Fibroblast of skin of left quadriceps (primary cell): ENCODE data around the gene NELL1.
A peak's percentile ranks its signal among the peaks of the same experiment; 100 is the strongest.

Source experiments
- DNase-seq, 2 experiments: peaks; one replicate each; pipeline ENCODE4 v3.0.0-alpha.2; 2013; ENCODE audit warnings: low read depth in 2 of 2

Gene NELL1

DNA sequence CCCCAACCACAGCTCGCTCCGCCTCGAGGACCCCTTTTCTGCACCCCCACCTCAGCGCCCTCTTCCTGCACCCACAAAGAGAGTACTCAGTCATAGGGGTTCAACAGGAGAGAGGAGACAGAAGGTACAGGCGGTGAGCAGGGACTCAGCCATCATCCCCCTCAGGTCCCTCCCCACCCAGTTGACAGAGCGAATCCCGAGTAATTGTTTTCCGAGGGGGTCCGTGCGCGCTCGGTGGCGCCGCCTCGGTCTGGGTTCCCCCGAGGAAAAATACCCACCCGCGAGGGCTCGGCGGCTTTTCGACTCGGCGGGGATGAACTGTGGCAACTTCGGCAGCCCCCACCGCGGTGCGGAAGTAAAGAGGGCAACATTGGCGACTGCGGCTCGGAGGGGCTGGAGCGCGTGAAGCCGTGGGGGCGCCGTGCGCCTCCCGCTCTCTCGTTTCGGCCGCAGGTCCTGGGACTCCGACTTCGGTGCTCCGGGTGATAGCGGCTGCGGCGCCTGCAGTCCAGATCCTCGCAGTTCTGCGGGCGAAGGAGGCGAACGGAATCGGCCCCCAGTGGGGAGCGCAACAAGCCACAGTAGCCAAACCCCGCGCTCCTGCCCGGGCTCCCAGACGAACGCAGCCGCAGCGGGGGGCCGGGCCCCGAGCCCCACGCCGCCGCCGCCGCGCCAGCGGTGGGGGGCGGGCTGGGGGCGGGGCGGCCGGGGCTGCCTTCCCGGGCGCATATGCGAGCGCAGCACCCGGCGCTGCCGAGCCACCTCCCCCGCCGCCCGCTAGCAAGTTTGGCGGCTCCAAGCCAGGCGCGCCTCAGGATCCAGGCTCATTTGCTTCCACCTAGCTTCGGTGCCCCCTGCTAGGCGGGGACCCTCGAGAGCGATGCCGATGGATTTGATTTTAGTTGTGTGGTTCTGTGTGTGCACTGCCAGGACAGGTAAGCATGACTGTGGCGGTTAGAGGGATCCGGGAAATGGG, at the start of gene NELL1:
Gene NELL1 (plus strand): TSS at position 743 of the 976 bp plus-strand sequence.
- no peak for DNase-seq

GRCh38 chr11:20620988-20621387, 48.4 kb upstream of the NELL1 start:
- DNase-seq = no peak

- no peak for DNase-seq
These were observed 47.7 kb upstream of the NELL1 start for GRCh38 chr11:20621679-20622078.

- no peak for DNase-seq
These were observed 46.1 kb upstream of the NELL1 start for GRCh38 chr11:20623252-20623651.

GRCh38 chr11:20626279-20626678, 43.1 kb upstream of the NELL1 start:
- DNase-seq = no peak

GRCh38 chr11:20627026-20627425, 42.4 kb upstream of the NELL1 start:
- DNase-seq = no peak

- DNase-seq = no peak
These were observed 41.7 kb upstream of the NELL1 start for GRCh38 chr11:20627701-20628100.

DNA sequence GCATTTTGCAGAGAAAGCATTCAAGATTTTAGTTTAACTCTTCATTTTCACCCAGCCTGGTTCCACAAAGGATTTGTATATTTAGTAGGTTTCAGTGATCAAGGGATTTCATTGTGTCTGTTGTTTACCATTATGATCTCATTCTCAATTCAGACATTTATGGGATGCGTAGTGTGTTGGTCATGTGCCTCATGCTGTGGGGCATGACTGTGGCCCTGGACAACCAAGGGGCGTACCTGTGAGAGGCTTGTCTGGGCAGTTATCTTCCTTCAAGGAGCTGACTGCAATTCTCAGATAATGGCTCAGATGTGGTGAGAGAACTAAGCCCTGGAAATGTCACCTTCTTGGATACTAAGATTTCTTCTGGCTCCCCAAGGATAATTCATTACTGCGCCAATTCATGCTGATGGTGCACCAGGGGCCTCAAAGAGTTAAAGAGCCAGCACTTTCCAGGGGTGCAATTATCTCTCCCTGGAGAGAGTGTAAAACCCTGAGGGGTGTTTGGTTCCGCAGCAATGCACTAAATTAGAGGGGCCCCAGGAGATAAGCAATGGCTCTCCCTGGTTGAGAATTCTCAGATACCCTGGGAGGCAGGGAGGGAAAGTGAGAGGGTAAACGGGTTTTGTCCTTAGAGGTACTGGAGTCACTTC, 37.7 kb upstream of the NELL1 start:
- no peak for DNase-seq

- DNase-seq = no peak
These were observed 37.2 kb upstream of the NELL1 start for GRCh38 chr11:20632169-20632532.

DNA sequence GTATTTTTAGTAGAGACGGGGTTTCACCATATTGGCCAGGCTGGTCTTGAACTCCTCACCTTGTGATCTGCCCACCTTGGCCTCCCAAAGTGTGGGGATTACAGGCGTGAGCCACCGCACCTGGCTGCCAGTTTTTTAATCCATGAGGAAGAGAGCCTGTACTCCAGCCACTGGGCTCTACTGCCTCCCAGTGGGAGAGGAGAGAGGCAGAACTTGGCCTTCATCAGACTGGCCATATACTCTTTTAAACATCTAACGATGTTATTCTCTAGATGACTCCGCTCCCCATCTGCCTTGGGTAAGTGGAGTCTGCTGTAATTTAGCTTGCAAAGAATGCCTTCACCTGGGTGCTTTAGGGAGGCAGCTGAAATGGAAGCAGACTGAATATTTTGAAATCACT, 35.3 kb upstream of the NELL1 start:
- no peak for DNase-seq

DNA sequence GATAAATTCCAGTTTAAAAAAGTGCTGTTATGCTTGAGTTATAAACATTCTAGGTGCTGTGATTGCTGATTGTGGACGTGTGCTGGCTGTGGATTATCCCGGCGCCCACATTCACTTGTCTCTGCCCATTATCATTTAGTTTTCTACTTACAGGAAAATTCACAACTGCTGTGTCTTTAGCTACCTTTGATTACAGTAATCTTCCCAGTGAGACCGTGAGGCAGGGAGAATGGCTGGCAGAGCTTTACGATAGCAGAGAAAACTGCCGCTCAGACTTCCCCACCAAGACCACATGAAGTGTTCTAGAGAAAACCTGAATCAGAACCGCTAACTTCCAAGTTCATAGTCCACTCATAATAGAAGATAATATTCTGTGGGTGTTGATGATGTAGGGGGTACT, 34.6 kb upstream of the NELL1 start:
- no peak for DNase-seq

DNA sequence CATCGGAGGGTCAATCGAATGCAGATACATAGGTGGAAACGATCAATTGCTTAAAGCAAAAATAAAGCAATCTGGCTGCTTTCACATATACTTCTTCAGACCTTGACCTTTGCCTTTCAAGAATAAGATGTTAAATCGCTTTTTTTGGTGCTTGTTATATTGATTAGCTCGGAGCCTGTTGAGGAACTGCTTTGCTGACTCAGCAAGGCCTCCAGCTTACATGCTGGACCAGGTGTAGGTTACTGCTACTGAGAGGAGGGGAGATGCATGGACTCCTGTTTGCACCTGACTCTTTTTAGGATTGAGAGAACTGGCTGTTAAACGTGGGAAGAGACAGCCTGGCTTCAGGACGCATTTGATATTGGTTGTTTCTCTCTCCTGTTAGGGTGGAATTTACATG, 31.3 kb upstream of the NELL1 start:
- DNase-seq = no peak

- DNase-seq = no peak
These were observed 29.7 kb upstream of the NELL1 start for GRCh38 chr11:20639688-20640087.

DNA sequence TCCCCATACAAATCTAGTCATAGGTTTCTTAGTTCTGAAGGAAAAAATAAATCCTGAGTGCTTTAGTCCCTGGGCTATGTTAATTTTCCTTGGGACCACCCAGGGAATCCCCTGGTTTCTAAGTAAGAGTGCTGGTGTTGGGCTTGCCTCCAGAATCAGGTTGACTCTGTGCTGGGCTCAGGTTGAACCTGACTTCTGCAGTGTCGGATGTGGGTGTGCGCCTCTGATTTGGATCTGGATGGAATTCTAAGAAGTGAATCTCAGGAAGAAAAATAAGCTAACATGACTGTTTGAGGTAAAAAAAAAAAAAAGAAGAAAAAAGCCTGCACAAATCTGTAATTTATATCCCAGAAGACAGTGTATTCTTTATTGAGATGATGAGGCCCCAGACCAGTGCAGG, 29.0 kb upstream of the NELL1 start:
- no peak for DNase-seq

- no peak for DNase-seq
These were observed 25.0 kb upstream of the NELL1 start for GRCh38 chr11:20644360-20644759.

GRCh38 chr11:20647976-20648565, 21.3 kb upstream of the NELL1 start:
- DNase-seq = peak; percentile 8 to 14

DNA sequence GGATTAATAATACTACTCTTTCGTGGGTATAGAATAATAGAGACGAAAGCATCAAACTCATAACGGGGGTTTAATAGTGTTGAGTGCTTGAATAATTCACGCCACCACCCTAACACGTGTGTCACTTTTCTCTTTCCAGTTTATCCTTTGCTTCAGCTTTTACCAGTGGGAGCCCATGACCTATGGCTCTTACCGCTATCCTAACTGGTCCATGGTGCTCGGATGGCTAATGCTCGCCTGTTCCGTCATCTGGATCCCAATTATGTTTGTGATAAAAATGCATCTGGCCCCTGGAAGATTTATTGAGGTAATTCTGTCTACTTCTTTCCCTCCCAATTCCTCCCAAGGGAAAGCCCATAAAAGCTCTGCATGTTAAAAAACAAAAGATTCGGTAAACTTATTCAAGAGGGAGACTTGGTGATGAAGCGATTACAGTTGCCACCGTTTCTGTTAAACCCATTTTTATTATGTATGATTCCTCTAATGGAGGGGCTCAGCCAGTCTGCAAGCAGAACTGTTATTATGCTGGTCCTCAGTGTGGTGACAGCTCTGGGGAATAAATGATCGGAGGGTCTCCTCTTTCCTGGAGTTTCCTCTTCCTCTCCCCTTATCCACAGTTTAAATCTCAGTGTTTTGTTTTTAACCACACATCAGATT, 17.1 kb upstream of the NELL1 start:
- DNase-seq = no peak

DNA sequence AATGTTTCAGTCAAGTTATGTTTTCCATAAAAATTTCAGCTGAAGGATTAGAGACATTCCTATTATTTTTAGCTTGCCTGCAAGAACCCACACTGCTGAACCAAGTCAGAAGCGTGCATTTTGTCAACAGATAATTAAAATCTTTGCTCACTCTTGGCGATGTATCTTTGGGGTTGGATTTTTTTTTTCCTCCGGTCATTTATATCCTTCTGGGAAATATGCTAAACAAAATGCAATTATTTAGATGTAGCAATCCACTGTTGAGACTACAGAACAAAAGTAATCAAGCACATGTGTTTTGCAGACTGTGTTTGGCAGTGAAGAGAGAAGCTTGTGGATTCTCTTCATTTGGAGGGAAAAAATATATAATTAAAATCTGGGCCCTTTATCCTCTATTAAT, 15.3 kb upstream of the NELL1 start:
- DNase-seq = no peak

- DNase-seq = no peak
These were observed 12.5 kb upstream of the NELL1 start for GRCh38 chr11:20656901-20657300.

DNA sequence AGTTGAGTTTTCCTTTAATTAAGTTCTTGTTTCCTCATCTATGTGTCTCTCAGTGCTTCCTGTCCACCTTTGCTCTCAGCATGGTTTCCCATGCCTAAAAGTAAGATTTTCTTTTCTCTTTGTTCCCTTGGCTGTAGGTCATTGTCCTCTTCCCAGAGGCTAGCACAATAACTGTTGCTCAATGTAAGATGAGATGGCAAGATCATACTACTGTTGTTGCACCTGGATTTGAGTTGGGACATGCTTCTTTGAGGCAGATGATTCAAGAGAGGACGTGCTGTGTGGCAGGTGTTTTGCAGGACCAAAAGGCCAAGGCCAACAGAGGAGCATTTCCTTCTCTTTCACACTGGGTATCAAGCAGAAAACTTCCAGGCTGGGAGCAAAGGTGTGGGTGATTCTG, 11.3 kb upstream of the NELL1 start:
- DNase-seq = no peak

- no peak for DNase-seq
These were observed 7.9 kb upstream of the NELL1 start for GRCh38 chr11:20661445-20661844.

GRCh38 chr11:20661850-20662249, 7.5 kb upstream of the NELL1 start:
- no peak for DNase-seq
